ENCODE measurements around the gene INTS2. TPM values are rescaled to one million over a fixed set of nuclear protein-coding genes. Genes with fewer than 3 reads are reported as not detected.

INTS2 gene
- polyA plus RNA-seq, 1 of the 3 experiments (the other 2 are of a cell fraction) = 6.7 TPM

DNA sequence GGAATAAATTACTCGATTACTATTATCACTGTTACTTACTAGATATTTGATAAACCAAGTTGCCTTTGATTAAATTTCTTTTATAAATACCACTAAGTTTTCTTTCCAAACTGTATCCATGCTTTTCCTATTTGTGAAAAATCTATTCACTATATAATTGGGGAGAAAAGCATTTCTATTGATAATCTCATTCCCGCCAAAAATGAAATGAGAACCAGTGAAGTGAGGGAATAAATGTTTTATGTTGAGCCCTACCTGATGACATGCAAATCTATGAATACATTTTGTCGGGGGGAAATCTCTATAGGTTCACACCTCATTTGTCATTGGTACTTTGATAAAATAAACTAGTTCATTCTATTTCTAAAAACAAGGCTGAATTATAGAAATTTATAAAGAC is 80.1 kb downstream of the INTS2 start:
- Histone ChIP-seq H3K4me1 (ENCODE audit: control insufficient read depth in 1 of 2, insufficient read depth in 2 of 2, low read depth in 1 of 2, low read length in 1 of 2) (no peaks in the 10 kb centered on the region), H3F3A (replicated peaks; ENCODE audit: insufficient read depth) (no peaks in the 10 kb centered on the region), H2AFZ (ENCODE audit: low read depth) (no peak overlapping the region), H3K9ac (no peak overlapping the region), H3K27me3 (ENCODE audit: insufficient read depth) (no peaks in the 10 kb centered on the region), H3K36me3 (replicated peaks in 1 of 2; ENCODE audit: control insufficient read depth in 1 of 2, insufficient read depth in 2 of 2, low read length in 1 of 2) (peaks cover 20 to 49% of the 10 kb centered on the region in 2 experiments), H3K4me2 (no peak overlapping the region), H3K79me2 (ENCODE audit: insufficient read depth) (peaks cover 29% of the 10 kb centered on the region; the same call in 1 of the 2 replicates), H4K20me1 (ENCODE audit: insufficient read depth) (no peaks in the 10 kb centered on the region), H3K9me3 (no peaks in the 10 kb centered on the region), H3K4me3 (ENCODE audit: low read depth in 2 of 2, low read length in 1 of 2) (no peak overlapping the region), H3K27ac (ENCODE audit: low read depth in 2 of 2, low read length in 1 of 2) (no peak overlapping the region), H3K9me2 (no peaks in the 10 kb centered on the region)
- no peak for TF ChIP-seq FOXM1 (IDR thresholded peaks at IDR 0.05; ENCODE audit: low read depth)
- TF ChIP-seq, protein P1, sequence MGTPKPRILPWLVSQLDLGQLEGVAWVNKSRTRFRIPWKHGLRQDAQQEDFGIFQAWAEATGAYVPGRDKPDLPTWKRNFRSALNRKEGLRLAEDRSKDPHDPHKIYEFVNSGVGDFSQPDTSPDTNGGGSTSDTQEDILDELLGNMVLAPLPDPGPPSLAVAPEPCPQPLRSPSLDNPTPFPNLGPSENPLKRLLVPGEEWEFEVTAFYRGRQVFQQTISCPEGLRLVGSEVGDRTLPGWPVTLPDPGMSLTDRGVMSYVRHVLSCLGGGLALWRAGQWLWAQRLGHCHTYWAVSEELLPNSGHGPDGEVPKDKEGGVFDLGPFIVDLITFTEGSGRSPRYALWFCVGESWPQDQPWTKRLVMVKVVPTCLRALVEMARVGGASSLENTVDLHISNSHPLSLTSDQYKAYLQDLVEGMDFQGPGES (IDR thresholded peaks at IDR 0.05; ENCODE audit: low read depth, low read length) = no peak
- TF ChIP-seq RFX5 (IDR thresholded peaks at IDR 0.05; ENCODE audit: low read length) = no peak
- TF ChIP-seq, protein P2, sequence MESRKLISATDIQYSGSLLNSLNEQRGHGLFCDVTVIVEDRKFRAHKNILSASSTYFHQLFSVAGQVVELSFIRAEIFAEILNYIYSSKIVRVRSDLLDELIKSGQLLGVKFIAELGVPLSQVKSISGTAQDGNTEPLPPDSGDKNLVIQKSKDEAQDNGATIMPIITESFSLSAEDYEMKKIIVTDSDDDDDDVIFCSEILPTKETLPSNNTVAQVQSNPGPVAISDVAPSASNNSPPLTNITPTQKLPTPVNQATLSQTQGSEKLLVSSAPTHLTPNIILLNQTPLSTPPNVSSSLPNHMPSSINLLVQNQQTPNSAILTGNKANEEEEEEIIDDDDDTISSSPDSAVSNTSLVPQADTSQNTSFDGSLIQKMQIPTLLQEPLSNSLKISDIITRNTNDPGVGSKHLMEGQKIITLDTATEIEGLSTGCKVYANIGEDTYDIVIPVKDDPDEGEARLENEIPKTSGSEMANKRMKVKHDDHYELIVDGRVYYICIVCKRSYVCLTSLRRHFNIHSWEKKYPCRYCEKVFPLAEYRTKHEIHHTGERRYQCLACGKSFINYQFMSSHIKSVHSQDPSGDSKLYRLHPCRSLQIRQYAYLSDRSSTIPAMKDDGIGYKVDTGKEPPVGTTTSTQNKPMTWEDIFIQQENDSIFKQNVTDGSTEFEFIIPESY (IDR thresholded peaks at IDR 0.05; ENCODE audit: borderline replicate concordance, low read depth) = no peak
- TF ChIP-seq FOXJ3 (CRISPR knock-in tag; IDR thresholded peaks at IDR 0.05) = no peak
- ChIA-PET CTCF (no interaction called here), POLR2A (no interaction called here)
- 95% methylated on average over 3 of the region's 3 CpGs for WGBS (ENCODE audit: low lambda C conversion rate)
- no peak for DNase-seq

DNA sequence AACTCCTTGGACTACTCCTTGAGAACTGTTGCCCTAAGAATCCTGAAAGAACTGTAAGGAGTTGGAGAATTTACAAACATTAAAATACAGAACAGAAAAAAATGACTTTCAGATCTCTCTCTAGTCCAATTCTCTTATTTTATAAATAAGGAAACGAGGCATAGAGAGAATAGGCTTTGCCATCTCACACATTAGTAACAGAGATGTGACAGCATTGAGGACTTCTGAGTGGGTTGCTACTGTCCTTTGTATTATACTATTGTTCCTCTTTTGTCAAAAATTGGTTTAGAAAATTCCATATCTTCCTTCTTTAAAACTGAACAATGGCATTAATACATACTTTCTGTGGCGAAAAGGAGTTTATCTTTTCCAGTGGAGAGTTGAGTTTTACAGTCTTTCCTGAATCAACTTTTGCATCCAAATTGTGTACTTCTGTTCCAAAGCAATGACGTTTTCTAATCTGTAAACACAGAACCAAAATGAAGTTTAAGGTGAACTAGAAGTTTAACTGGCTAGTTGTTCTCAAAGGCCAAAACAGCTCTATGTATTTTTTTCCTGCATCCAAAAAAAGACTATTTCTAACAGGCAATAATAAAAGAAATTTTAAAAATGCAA is 80.9 kb downstream of the INTS2 start:
- ChIA-PET CTCF (interaction anchor here (1.5 kb wide), 1 partner anchor 435 kb away, joined by 3 read pairs; no protein-coding TSS in a partner anchor), POLR2A (no interaction called here)
- H2AFZ ChIP-seq (ENCODE audit: low read depth) = no peak overlapping the region
- no peak overlapping the region for H3K4me2 ChIP-seq
- H3K4me1 ChIP-seq (ENCODE audit: control insufficient read depth in 1 of 2, insufficient read depth in 2 of 2, low read depth in 1 of 2, low read length in 1 of 2) = no peaks in the 10 kb centered on the region
- H3K79me2 ChIP-seq (ENCODE audit: insufficient read depth) = peaks cover 26% of the 10 kb centered on the region; the same call in 1 of the 2 replicates
- H3K36me3 ChIP-seq (replicated peaks in 1 of 2; ENCODE audit: control insufficient read depth in 1 of 2, insufficient read depth in 2 of 2, low read length in 1 of 2) = peaks cover 20 to 49% of the 10 kb centered on the region in 2 experiments
- H3K27me3 ChIP-seq (ENCODE audit: insufficient read depth) = no peaks in the 10 kb centered on the region
- no peak overlapping the region for H3K27ac ChIP-seq (ENCODE audit: low read depth in 2 of 2, low read length in 1 of 2)
- no peaks in the 10 kb centered on the region for H3K9me3 ChIP-seq
- no peak overlapping the region for H3K9ac ChIP-seq
- H3F3A ChIP-seq (replicated peaks; ENCODE audit: insufficient read depth) = no peaks in the 10 kb centered on the region
- no peaks in the 10 kb centered on the region for H3K9me2 ChIP-seq
- no peak overlapping the region for H3K4me3 ChIP-seq (ENCODE audit: low read depth in 2 of 2, low read length in 1 of 2)
- no peak for DNase-seq
- 97% methylated on average over 3 of the region's 3 CpGs for WGBS (ENCODE audit: low lambda C conversion rate)
- H4K20me1 ChIP-seq (ENCODE audit: insufficient read depth) = no peaks in the 10 kb centered on the region
- TF ChIP-seq NRF1 (IDR thresholded peaks at IDR 0.05; ENCODE audit: low read depth, low read length) = no peak
- TF ChIP-seq JUND (IDR thresholded peaks at IDR 0.05) = no peak
- TF ChIP-seq POLR2AphosphoS5 (IDR thresholded peaks at IDR 0.05; ENCODE audit: low read depth, low read length) = no peak
- TF ChIP-seq FOXJ3 (CRISPR knock-in tag; IDR thresholded peaks at IDR 0.05) = no peak
- no peak for TF ChIP-seq GATA2 (CRISPR knock-in tag; IDR thresholded peaks at IDR 0.05)
- TF ChIP-seq TCF12 (IDR thresholded peaks at IDR 0.05) = no peak
- no peak for TF ChIP-seq YY1 (IDR thresholded peaks at IDR 0.05; ENCODE audit: low read depth)
- TF ChIP-seq, protein P2 (IDR thresholded peaks at IDR 0.05; ENCODE audit: borderline replicate concordance, low read depth) = no peak
- TF ChIP-seq, protein P3, sequence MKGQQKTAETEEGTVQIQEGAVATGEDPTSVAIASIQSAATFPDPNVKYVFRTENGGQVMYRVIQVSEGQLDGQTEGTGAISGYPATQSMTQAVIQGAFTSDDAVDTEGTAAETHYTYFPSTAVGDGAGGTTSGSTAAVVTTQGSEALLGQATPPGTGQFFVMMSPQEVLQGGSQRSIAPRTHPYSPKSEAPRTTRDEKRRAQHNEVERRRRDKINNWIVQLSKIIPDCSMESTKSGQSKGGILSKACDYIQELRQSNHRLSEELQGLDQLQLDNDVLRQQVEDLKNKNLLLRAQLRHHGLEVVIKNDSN (IDR thresholded peaks at IDR 0.05; ENCODE audit: borderline replicate concordance, low read depth) = no peak
- no peak for TF ChIP-seq RCOR1 (IDR thresholded peaks at IDR 0.05; ENCODE audit: low read length)
- no peak for TF ChIP-seq FOXM1 (IDR thresholded peaks at IDR 0.05; ENCODE audit: low read depth)
- TF ChIP-seq, protein P4, sequence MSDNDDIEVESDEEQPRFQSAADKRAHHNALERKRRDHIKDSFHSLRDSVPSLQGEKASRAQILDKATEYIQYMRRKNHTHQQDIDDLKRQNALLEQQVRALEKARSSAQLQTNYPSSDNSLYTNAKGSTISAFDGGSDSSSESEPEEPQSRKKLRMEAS (IDR thresholded peaks at IDR 0.05; ENCODE audit: low read depth) = no peak
- TF ChIP-seq RFX5 (IDR thresholded peaks at IDR 0.05; ENCODE audit: low read length) = no peak
- TF ChIP-seq, protein P5, sequence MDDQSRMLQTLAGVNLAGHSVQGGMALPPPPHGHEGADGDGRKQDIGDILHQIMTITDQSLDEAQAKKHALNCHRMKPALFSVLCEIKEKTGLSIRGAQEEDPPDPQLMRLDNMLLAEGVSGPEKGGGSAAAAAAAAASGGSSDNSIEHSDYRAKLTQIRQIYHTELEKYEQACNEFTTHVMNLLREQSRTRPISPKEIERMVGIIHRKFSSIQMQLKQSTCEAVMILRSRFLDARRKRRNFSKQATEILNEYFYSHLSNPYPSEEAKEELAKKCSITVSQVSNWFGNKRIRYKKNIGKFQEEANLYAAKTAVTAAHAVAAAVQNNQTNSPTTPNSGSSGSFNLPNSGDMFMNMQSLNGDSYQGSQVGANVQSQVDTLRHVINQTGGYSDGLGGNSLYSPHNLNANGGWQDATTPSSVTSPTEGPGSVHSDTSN (IDR thresholded peaks at IDR 0.05) = no peak
- TF ChIP-seq, protein P6, sequence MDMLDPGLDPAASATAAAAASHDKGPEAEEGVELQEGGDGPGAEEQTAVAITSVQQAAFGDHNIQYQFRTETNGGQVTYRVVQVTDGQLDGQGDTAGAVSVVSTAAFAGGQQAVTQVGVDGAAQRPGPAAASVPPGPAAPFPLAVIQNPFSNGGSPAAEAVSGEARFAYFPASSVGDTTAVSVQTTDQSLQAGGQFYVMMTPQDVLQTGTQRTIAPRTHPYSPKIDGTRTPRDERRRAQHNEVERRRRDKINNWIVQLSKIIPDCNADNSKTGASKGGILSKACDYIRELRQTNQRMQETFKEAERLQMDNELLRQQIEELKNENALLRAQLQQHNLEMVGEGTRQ (IDR thresholded peaks at IDR 0.05; ENCODE audit: borderline replicate concordance, low read depth, low read length) = no peak
- no peak for TF ChIP-seq RAD21 (IDR thresholded peaks at IDR 0.05; ENCODE audit: low read length)
- TF ChIP-seq ELF1 (IDR thresholded peaks at IDR 0.05) = no peak
- TF ChIP-seq MEF2A (IDR thresholded peaks at IDR 0.05; ENCODE audit: borderline replicate concordance, low read depth) = no peak
